ENCODE measurements around the gene BCDIN3D. TPM values are rescaled to one million over a fixed set of nuclear protein-coding genes. Genes with fewer than 3 reads are reported as not detected.
"Not testable (repeated sequence)": the region's sequence is repeated elsewhere in the genome, so short reads cannot be mapped to it uniquely, and the experiment has no call there.

BCDIN3D gene
- polyA plus RNA-seq, 1 donor from 2014 or later, result 7.0 TPM

DNA sequence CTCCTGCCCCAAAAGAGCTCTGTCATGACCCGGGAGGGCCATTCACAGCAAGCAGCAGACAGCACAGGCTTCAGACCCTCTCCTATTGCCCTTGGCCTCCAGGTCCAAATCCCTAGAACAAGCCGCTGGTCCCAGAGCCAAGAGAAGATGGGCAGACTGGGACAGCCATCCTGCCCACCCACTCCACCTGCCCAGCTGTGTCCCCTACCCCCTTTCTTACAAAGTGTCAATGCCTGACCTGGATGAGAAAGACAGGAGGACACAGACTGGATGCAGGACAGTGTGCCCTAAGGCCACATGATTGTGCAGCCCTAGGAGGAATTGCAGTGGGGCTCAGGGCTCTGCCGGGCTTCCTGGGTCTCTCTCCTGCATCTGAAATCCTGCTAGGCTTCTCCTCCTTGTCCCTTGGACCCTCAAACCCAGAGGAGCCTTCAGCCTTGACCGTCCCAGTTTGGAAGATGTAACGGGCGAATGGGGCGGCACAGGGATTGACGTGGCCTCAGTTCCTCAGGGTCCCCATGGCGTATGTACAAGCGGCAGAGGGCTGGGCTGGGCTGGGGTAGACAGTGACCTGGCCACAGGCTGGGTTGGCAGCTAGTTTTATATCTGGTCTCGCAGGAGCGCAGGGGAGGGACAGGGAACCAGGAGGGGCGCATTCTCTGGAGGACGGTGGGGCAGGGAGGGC is 27.1 kb upstream of the BCDIN3D start:
- no peaks in the 10 kb centered on the region for H3K9me3 Mint-ChIP-seq
- no peaks in the 10 kb centered on the region for H3K4me1 Mint-ChIP-seq
- no peaks in the 10 kb centered on the region for H3K36me3 Mint-ChIP-seq
- no peak overlapping the region for H3K4me3 Mint-ChIP-seq
- no peak overlapping the region for H3K27ac Mint-ChIP-seq
- H3K27me3 Mint-ChIP-seq, result peaks cover 11% of the 10 kb centered on the region

DNA sequence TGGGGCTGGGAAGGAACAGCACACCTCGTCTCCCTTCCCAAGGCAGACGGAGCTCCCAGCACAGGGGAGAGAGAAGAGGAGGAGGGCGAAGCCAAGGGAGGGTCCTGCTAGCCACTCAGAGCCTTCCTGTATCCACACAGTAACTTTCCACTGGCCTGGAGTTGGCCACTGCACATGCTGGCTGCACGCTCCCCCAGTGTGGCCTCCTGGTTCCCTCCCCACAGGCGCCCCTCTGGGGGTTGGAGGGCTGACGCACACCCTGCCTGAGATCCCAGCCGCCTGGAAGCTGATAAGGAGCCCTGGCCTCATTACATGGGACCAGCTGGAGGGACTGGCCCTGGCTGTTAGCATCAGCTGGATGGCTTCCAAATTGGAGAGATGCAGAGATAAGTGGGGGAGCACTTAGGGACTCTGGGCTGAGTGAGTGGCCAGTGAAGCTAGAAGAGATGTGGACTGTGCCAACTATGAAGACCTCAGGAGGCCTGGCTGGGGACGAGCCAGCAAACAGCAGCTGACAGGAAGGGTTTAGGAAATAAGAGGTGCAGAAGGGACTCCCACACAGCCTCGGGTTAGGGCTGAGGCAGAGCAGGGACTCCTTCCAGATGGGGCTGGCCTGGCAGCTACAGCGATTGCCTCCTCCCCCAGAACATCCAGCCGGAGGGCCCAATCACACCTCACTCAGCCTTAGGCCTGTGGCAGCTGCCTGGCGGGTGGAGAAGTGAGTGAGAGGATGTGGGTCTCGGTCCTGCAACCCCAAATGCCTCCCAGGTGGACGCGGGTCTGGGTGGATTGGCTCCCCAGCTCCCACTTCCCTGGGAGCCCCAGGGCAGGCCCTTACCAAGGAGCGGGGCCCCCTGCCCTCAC is 26.3 kb upstream of the BCDIN3D start:
- Mint-ChIP-seq H3K36me3 (no peaks in the 10 kb centered on the region), H3K27ac (no peak overlapping the region), H3K9me3 (no peaks in the 10 kb centered on the region), H3K27me3 (peaks cover 18% of the 10 kb centered on the region), H3K4me3 (no peak overlapping the region), H3K4me1 (no peaks in the 10 kb centered on the region)

DNA sequence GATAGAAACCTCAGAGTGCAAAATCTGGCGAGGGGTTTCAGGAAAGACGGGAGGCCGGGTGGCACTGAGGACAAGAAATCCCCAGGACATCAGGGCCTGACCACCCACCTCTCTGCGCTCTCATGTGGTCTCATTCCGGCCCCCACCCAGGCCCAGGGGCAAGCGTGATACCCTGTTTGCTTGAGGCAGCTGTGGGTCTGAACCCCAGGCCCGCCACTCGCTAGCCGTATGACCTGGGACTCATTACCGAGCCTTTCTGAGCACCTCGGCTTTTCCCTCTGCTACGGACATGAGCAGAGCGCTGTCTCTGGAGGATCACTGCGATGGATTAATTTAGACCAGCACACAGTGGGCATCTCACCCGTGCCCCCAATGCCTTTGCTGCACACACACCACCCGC is 25.5 kb upstream of the BCDIN3D start:
- Mint-ChIP-seq H3K9me3 (no peaks in the 10 kb centered on the region), H3K36me3 (no peaks in the 10 kb centered on the region), H3K27ac (no peak overlapping the region), H3K4me3 (no peak overlapping the region), H3K27me3 (peaks cover 20% of the 10 kb centered on the region), H3K4me1 (no peaks in the 10 kb centered on the region)

DNA sequence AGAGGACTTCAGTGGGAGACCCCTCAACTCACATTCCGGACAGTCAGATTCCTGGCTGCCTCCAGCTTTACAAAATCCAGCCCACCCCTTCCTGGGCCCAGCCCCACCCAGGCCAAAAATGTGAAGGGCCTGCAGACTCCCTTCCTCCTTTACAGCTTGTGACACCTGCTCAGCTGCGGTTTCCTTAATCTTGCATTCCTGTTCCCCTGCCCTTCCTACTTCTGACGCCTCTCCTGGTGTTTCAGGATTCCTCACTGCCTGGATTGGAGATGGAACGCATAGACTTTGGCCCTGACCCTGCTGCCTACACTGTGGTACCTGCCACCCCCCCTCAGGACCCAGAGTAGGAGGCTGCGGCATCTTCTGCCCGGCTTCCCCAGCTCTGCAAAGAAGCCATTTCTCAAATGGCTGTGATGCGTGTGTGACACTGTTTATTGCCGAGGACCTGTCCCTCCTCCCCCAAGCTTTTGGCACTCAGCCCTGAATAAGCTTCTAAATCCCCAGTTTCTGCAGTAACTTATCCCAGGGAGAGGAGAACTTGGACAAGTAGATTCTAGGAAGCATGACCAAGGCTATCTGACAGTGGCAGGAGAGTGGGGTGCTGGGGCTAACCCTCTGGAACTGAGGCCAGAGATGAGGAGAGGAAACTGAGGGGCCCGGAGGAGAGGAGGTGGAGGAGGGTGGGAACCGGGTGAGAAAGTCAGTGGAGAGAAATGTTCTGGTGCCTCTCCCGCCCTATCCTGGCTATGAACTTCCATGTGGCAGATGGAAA is 24.9 kb upstream of the BCDIN3D start:
- H3K27ac Mint-ChIP-seq, result peak overlapping the region in 1 of 3 donors; percentile 47

DNA sequence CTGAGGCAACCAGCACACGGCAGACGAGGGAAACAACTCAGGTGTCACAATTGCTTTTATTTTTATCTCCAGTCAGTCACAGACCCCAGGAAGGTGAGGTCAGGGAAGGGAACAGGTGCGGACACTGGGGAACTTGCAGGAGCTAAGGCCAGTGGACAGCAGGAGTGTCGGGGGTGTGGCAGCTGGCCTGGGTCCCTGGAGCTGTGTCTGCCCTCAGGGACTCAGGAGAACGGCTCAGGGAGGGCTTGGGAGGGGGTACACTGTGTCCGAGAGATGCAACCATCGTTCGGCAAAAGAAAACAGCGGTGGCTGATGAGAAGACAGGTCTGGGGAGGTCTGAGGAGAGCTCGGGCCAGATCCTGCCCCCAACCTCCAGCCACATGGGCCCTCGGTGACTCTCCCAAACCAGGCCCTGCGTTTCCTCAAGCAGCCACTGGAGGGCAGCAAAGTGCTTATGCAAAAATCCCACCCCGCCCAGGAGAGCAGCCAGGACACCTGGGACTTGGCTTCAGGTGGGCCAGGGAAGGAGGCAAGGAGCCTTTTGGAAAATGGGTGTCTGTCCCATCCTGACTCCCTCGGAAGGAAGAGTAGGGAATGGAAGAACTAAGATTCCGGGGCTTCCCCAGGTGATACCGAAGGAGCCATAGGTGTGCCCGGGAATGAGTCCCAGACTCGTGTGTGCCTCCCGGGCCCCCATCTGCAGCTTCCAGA is 24.1 kb upstream of the BCDIN3D start:
- peaks cover 22% of the 10 kb centered on the region for H3K27me3 Mint-ChIP-seq
- H3K4me3 Mint-ChIP-seq, result peak overlapping the region in 1 of 4 donors; percentile 76
- no peaks in the 10 kb centered on the region for H3K36me3 Mint-ChIP-seq
- no peaks in the 10 kb centered on the region for H3K9me3 Mint-ChIP-seq
- H3K27ac Mint-ChIP-seq, result peak overlapping the region in 1 of 3 donors; percentile 47
- H3K4me1 Mint-ChIP-seq, result no peaks in the 10 kb centered on the region

More for the DNA sequence above, 24.9 kb upstream of the BCDIN3D start:
- H3K4me1 Mint-ChIP-seq, result no peaks in the 10 kb centered on the region
- H3K9me3 Mint-ChIP-seq, result no peaks in the 10 kb centered on the region
- H3K36me3 Mint-ChIP-seq, result no peaks in the 10 kb centered on the region
- H3K4me3 Mint-ChIP-seq, result no peak overlapping the region
- H3K27me3 Mint-ChIP-seq, result peaks cover 23% of the 10 kb centered on the region

DNA sequence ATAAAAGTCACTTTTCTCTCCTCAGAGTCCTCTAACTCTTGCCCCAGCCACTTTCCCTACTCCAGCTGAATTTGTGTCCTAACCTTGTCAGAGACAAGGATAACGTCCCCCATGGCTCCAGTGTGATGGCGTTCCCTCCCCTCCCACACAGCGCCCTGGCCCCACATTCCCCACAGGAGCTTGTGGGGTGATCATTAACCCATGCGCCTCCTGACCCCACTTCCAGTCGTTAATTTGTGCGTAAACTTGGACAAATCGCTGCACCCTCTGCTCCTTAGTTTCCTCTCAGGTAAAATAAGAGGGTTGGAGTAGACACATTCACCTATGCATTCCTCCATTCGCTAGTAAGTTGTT is 22.9 kb upstream of the BCDIN3D start:
- Mint-ChIP-seq H3K4me3 (no peak overlapping the region), H3K27ac (no peak overlapping the region), H3K36me3 (no peaks in the 10 kb centered on the region), H3K27me3 (peaks cover 22% of the 10 kb centered on the region), H3K9me3 (no peaks in the 10 kb centered on the region), H3K4me1 (no peaks in the 10 kb centered on the region)

DNA sequence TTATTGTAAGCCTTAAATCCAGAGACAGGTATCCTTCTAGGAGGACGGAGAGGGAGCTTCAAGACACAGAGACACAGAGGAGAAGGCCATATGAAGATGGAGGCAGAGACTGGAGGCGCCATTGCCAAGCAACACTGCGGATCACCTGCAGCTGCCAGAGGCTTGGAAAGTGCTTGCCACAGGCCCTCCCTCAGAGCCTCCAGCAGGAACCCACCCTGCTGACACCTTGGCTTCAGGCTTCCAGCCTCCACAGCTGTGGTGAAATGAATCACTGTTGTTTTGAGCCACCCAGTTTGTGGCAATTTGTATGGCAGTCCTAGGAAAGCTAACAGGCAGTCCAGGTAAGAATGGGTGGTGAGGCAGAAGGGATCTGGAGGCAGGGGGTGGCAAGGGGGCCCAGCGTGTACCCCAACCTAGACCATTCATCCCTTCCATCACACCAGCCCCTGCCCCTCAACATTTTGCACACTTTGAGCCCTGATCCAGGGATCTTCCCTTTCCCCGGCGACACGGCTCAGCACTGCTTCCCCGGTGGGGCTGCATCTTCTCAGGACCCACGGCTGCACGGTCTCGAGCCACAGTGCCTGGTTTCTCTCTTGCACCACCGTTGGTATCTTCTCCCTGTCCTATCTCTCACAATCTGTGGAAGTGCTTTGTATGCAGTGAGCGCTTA is 22.3 kb upstream of the BCDIN3D start:
- H3K36me3 Mint-ChIP-seq, result no peaks in the 10 kb centered on the region

DNA sequence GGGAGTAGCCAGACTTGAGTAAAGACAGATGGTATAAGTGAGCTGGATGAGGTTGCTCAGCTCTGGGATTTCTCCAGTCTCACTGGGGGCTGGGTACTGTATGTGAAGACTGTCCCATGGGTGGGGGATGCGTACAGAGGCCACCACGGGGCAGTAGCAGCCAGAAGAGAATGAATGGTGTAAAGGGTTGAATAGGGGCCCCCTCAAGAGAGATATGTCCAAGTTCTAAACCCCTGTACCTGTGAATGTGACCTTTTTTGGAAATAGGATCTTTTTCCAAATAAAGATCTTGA is 21.8 kb upstream of the BCDIN3D start:
- Mint-ChIP-seq H3K36me3 (no peaks in the 10 kb centered on the region), H3K27ac (no peak overlapping the region), H3K4me3 (no peak overlapping the region), H3K27me3 (peaks cover 22% of the 10 kb centered on the region), H3K9me3 (no peaks in the 10 kb centered on the region), H3K4me1 (no peaks in the 10 kb centered on the region)

More for the DNA sequence above, 22.3 kb upstream of the BCDIN3D start:
- Mint-ChIP-seq H3K27ac (no peak overlapping the region), H3K4me3 (no peak overlapping the region), H3K27me3 (peaks cover 22% of the 10 kb centered on the region), H3K4me1 (no peaks in the 10 kb centered on the region), H3K9me3 (no peaks in the 10 kb centered on the region)

DNA sequence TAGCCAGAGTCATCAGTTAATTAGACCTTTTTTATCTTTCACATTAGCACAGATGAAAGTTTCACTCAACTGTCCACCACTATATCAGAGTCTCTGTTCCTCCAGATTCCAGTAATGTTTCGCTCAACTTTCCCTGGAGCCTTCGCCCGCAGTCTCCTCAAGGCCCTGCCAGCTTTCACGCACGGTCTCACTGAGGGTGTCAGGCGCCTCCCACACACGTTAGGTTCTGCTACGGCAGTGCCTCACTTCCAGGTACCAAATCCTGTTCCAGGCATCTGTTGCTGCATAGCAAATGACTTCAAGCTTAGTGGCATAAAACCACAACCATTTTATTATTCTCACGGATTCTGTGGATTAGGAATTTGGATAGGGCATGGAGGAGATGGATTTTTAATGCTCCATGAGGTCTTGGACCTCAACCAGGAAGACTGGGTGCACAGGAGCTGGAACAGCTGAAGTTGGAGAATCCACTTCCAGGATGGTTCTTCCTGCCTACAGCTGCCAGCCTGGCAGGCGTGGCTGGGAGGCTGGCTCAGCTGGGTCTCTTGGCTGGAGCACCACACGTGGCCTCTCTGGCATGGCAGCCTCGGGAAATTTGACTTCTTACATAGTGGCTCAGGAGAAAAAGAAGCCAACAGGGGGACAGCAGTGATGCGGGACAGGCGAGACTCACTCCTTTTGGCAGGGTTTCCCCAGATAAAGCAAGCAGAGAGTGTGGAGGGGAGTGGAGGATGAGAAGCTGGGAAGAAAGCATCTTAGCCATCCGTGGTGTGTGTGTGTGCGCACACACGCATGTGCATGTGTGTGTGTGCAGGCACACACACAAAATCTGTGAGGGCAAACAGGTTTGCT is 21.3 kb upstream of the BCDIN3D start:
- H3K9me3 Mint-ChIP-seq, result no peaks in the 10 kb centered on the region
- H3K4me1 Mint-ChIP-seq, result no peaks in the 10 kb centered on the region
- peaks cover 27% of the 10 kb centered on the region for H3K27me3 Mint-ChIP-seq
- peak overlapping the region in 1 of 3 donors; percentile 16 for H3K27ac Mint-ChIP-seq
- no peak overlapping the region for H3K4me3 Mint-ChIP-seq
- H3K36me3 Mint-ChIP-seq, result no peaks in the 10 kb centered on the region

DNA sequence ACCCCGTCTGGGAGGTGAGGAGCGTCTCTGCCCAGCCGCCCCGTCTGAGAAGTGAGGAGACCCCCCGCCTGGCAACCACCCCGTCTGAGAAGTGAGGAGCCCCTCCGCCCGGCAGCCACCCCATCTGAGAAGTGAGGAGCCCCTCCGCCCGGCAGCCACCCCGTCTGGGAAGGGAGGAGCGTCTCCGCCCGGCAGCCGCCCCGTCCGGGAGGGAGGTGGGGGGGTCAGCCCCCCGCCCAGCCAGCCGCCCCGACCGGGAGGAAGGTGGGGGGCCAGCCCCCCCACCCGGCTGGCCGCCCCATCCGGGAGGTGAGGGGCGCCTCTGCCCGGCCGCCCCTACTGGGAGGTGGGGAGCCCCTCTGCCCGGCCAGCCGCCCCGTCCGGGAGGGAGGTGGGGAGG is 18.0 kb upstream of the BCDIN3D start:
- not testable (repeated sequence) for H3K4me1 Mint-ChIP-seq, H3K4me3 Mint-ChIP-seq, H3K9me3 Mint-ChIP-seq, H3K36me3 Mint-ChIP-seq, H3K27ac Mint-ChIP-seq
- H3K27me3 Mint-ChIP-seq, result peaks cover 30% of the 10 kb centered on the region

DNA sequence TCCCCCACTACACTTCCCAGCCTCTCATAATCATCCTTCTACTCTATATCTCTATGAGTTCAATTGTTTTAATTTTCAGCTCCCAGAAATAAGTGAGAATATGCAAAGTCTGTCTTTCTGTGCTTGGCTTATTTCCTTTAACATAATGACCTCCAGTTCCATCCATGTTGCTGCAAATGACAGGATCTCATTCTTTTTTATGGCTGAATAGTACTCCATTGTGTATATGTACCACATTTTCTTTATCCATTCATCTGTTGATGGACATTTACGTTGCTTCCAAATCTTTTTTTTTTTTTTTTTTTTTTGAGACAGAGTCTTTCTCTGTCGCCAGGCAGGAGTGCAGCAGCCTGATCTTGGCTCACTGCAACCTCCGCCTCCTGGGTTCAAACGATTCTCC is 13.0 kb upstream of the BCDIN3D start:
- H3K9me3 Mint-ChIP-seq, H3K4me3 Mint-ChIP-seq, H3K36me3 Mint-ChIP-seq, H3K27ac Mint-ChIP-seq, H3K4me1 Mint-ChIP-seq: not testable (repeated sequence)
- peaks cover 25% of the 10 kb centered on the region for H3K27me3 Mint-ChIP-seq

DNA sequence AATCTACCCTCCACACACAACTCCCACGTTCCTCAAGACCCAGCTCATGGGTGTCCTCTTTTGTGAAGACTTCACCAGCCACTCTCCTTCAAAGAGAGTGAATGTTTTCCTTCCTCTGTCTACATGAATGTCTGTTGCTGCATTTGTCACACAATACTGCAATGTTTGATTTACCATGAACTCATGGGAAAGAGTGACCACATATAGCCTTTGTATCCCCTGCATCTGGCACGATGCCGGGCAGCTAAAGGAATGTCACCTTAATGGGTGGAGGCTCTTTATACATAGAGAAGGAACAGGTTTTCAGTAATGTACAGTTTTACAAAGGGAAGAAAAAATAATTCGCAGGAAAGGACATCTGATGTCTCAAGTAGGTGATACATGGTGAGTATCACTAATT is 12.1 kb upstream of the BCDIN3D start:
- no peak overlapping the region for H3K4me3 Mint-ChIP-seq
- peaks cover 0 to 2% (median 0%) of the 10 kb centered on the region in 3 donors for H3K4me1 Mint-ChIP-seq
- H3K27ac Mint-ChIP-seq, result no peak overlapping the region
- peaks cover 30% of the 10 kb centered on the region for H3K27me3 Mint-ChIP-seq
- H3K9me3 Mint-ChIP-seq, result no peaks in the 10 kb centered on the region
- no peaks in the 10 kb centered on the region for H3K36me3 Mint-ChIP-seq

DNA sequence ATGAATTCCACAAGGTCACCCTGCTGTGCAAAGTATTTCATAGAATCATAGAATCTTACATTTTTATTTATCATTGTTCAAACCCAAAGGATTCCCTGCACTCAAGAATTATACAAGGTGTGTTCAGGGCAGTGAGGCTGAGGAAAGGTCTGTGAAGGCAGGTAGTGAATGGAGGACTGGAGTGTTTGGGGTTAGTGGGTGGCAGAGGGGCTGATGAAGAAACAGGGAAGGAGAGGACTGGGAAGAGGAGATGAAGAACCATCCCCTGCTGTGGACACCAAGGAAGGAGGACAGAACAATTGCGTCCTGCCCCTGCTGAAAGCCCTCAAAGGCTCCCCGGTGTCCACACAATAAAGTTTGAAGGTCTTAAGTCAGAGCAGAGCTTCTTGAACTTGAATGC is 10.8 kb upstream of the BCDIN3D start:
- Mint-ChIP-seq H3K9me3 (no peaks in the 10 kb centered on the region), H3K27ac (no peak overlapping the region), H3K4me1 (peaks cover 0 to 2% (median 0%) of the 10 kb centered on the region in 3 donors)

DNA sequence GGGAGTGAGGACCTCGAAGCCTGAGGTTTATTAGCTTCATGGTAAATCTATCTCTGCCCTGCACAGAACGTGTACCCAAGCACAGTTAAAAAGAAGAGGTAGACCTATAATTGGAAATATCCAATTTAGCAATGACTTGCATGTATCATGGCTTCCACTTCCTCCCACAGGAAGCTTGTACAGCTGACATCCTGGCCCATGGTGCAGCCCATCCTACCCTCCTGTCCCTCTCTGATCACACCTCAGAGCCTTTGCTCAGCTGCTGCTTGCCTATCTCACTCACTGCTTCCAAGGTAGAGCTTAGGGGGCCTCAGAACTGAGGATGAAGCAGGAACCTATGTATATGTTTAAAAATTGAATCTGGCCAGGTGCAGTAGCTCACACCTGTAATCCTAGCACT is 4.3 kb upstream of the BCDIN3D start:
- H3K27me3 Mint-ChIP-seq, result peaks cover 20% of the 10 kb centered on the region
- H3K9me3 Mint-ChIP-seq, result no peaks in the 10 kb centered on the region
- no peak overlapping the region for H3K27ac Mint-ChIP-seq
- peaks cover 8 to 15% (median 11%) of the 10 kb centered on the region in 3 donors for H3K4me1 Mint-ChIP-seq
- H3K4me3 Mint-ChIP-seq, result peak overlapping the region in 2 of 4 donors; percentile 58 to 65
- no peaks in the 10 kb centered on the region for H3K36me3 Mint-ChIP-seq

More for the DNA sequence above, 10.8 kb upstream of the BCDIN3D start:
- Mint-ChIP-seq H3K36me3 (no peaks in the 10 kb centered on the region), H3K27me3 (peaks cover 24% of the 10 kb centered on the region), H3K4me3 (no peak overlapping the region)

Measured in IgD-negative memory B cell (primary cell).